ENCODE results near the gene SQSTM1.

The SQSTM1 gene

GRCh38 chr5:179820483-179821297, at the start of gene SQSTM1:
Gene SQSTM1 (plus strand): TSS chr5:179820905. CDS start chr5:179820937, 32 bp downstream.
- in situ Hi-C loops (cut with HindIII; ENCODE audit: low pct_unique_long_range_greater_than_20kb, low sequenced_read_pairs), result no loop called here
- no peak for TF ChIP-seq JUND (IDR thresholded peaks at IDR 0.05; ENCODE audit: low read depth)
- peak; percentile 85 to 88 for DNase-seq (ENCODE audit: low read depth in 1 of 2, low spot score in 1 of 2)

GRCh38 chr5:179771311-179771895, 49.3 kb upstream of the SQSTM1 start:
- no peak for DNase-seq (ENCODE audit: low read depth in 1 of 2, low spot score in 1 of 2)
- no peak for TF ChIP-seq JUND (IDR thresholded peaks at IDR 0.05; ENCODE audit: low read depth)
- in situ Hi-C loops (cut with HindIII; ENCODE audit: low pct_unique_long_range_greater_than_20kb, low sequenced_read_pairs), result no loop called here

GRCh38 chr5:179772351-179772750, 48.4 kb upstream of the SQSTM1 start:
- in situ Hi-C loops (cut with HindIII; ENCODE audit: low pct_unique_long_range_greater_than_20kb, low sequenced_read_pairs), result no loop called here
- no peak for TF ChIP-seq JUND (IDR thresholded peaks at IDR 0.05; ENCODE audit: low read depth)
- DNase-seq (ENCODE audit: low read depth in 1 of 2, low spot score in 1 of 2), result no peak

GRCh38 chr5:179773686-179774040, 47.0 kb upstream of the SQSTM1 start:
- no peak for DNase-seq (ENCODE audit: low read depth in 1 of 2, low spot score in 1 of 2)
- TF ChIP-seq JUND (IDR thresholded peaks at IDR 0.05; ENCODE audit: low read depth), result no peak
- in situ Hi-C loops (cut with HindIII; ENCODE audit: low pct_unique_long_range_greater_than_20kb, low sequenced_read_pairs), result no loop called here

- no peak for DNase-seq (ENCODE audit: low read depth in 1 of 2, low spot score in 1 of 2)
- in situ Hi-C loops (cut with HindIII; ENCODE audit: low pct_unique_long_range_greater_than_20kb, low sequenced_read_pairs), result no loop called here
- no peak for TF ChIP-seq JUND (IDR thresholded peaks at IDR 0.05; ENCODE audit: low read depth)
Measured at GRCh38 chr5:179774442-179774841, 46.3 kb upstream of the SQSTM1 start.

GRCh38 chr5:179776411-179776938, 44.2 kb upstream of the SQSTM1 start:
- no peak for DNase-seq (ENCODE audit: low read depth in 1 of 2, low spot score in 1 of 2)
- TF ChIP-seq JUND (IDR thresholded peaks at IDR 0.05; ENCODE audit: low read depth), result no peak
- in situ Hi-C loops (cut with HindIII; ENCODE audit: low pct_unique_long_range_greater_than_20kb, low sequenced_read_pairs), result no loop called here

GRCh38 chr5:179777456-179777855, 43.2 kb upstream of the SQSTM1 start:
- DNase-seq (ENCODE audit: low read depth in 1 of 2, low spot score in 1 of 2), result no peak
- TF ChIP-seq JUND (IDR thresholded peaks at IDR 0.05; ENCODE audit: low read depth), result no peak
- in situ Hi-C loops (cut with HindIII; ENCODE audit: low pct_unique_long_range_greater_than_20kb, low sequenced_read_pairs), result no loop called here

GRCh38 chr5:179777909-179778308, 42.8 kb upstream of the SQSTM1 start:
- no peak for TF ChIP-seq JUND (IDR thresholded peaks at IDR 0.05; ENCODE audit: low read depth)
- in situ Hi-C loops (cut with HindIII; ENCODE audit: low pct_unique_long_range_greater_than_20kb, low sequenced_read_pairs), result no loop called here
- peak; percentile 45 to 51 for DNase-seq (ENCODE audit: low read depth in 1 of 2, low spot score in 1 of 2)

- no peak for TF ChIP-seq JUND (IDR thresholded peaks at IDR 0.05; ENCODE audit: low read depth)
- DNase-seq (ENCODE audit: low read depth in 1 of 2, low spot score in 1 of 2), result no peak
- in situ Hi-C loops (cut with HindIII; ENCODE audit: low pct_unique_long_range_greater_than_20kb, low sequenced_read_pairs), result no loop called here
Measured at GRCh38 chr5:179778591-179778990, 42.1 kb upstream of the SQSTM1 start.

GRCh38 chr5:179779826-179780225, 40.9 kb upstream of the SQSTM1 start:
- no peak for TF ChIP-seq JUND (IDR thresholded peaks at IDR 0.05; ENCODE audit: low read depth)
- in situ Hi-C loops (cut with HindIII; ENCODE audit: low pct_unique_long_range_greater_than_20kb, low sequenced_read_pairs), result no loop called here
- no peak for DNase-seq (ENCODE audit: low read depth in 1 of 2, low spot score in 1 of 2)

GRCh38 chr5:179780362-179780761, 40.3 kb upstream of the SQSTM1 start:
- DNase-seq (ENCODE audit: low read depth in 1 of 2, low spot score in 1 of 2), result no peak
- TF ChIP-seq JUND (IDR thresholded peaks at IDR 0.05; ENCODE audit: low read depth), result no peak

GRCh38 chr5:179781846-179782245, 38.9 kb upstream of the SQSTM1 start:
- DNase-seq (ENCODE audit: low read depth in 1 of 2, low spot score in 1 of 2), result no peak
- in situ Hi-C loops (cut with HindIII; ENCODE audit: low pct_unique_long_range_greater_than_20kb, low sequenced_read_pairs), result no loop called here
- TF ChIP-seq JUND (IDR thresholded peaks at IDR 0.05; ENCODE audit: low read depth), result no peak

More at GRCh38 chr5:179780362-179780761, 40.3 kb upstream of the SQSTM1 start:
- in situ Hi-C loops (cut with HindIII; ENCODE audit: low pct_unique_long_range_greater_than_20kb, low sequenced_read_pairs), result no loop called here

GRCh38 chr5:179783128-179783527, 37.6 kb upstream of the SQSTM1 start:
- TF ChIP-seq JUND (IDR thresholded peaks at IDR 0.05; ENCODE audit: low read depth), result no peak
- DNase-seq (ENCODE audit: low read depth in 1 of 2, low spot score in 1 of 2), result no peak
- in situ Hi-C loops (cut with HindIII; ENCODE audit: low pct_unique_long_range_greater_than_20kb, low sequenced_read_pairs), result no loop called here

All from T47D (cell line).